CD4-positive, alpha-beta memory T cell (primary cell): ENCODE results near the gene ST6GALNAC5. TPM values are rescaled to one million over a fixed set of nuclear protein-coding genes. Genes with fewer than 3 reads are reported as not detected.

Experiments used
- CTCF ChIA-PET: fragments of 350-600 bp; sonication (Branson Sonifier 250); formaldehyde crosslinking; loops from one replicate; lab custom pipeline; 2021; ENCODE audit warnings: inconsistent platforms; ENCODE audit not compliant: partially characterized antibody; lab: Charles Lee
- POLR2A ChIA-PET: fragments of 350-600 bp; sonication (Branson Sonifier 250); formaldehyde crosslinking; loops from one replicate; lab custom pipeline; 2021; ENCODE audit not compliant: partially characterized antibody; lab: Charles Lee
- DNase-seq, 5 donors: peaks; one replicate each; pipeline versions ENCODE4 v3.0.0 to v3.0.0-alpha.2; 2020 to 2022; ENCODE audit warnings: mixed read lengths in 1 of 5
- H3K27ac ChIP-seq: one replicate; pipeline ENCODE4 v1.7.0; 2013; ENCODE audit warnings: low read depth, low read length
- H3K27me3 ChIP-seq: 2 replicates; pipeline ENCODE4 v1.7.0; 2013; ENCODE audit warnings: mild to moderate bottlenecking, low read length, moderate library complexity; ENCODE audit not compliant: insufficient read depth
- H3K36me3 ChIP-seq: 2 replicates; pipeline ENCODE4 v1.7.0; 2013; ENCODE audit warnings: mild to moderate bottlenecking, low read length, moderate library complexity; ENCODE audit not compliant: insufficient read depth
- H3K4me1 ChIP-seq: 2 replicates; pipeline ENCODE4 v1.7.0; 2013; ENCODE audit warnings: mild to moderate bottlenecking, low read length, moderate library complexity; ENCODE audit not compliant: insufficient read depth
- H3K4me3 ChIP-seq, 2 donors: one replicate each; pipeline ENCODE4 v1.7.0; 2013; ENCODE audit warnings: low read length in 2 of 2, mild to moderate bottlenecking in 1 of 2
- H3K9me3 ChIP-seq, 2 donors: one replicate each; pipeline ENCODE4 v1.7.0; 2013; ENCODE audit warnings: low read length in 2 of 2, control low read depth in 1 of 2; ENCODE audit not compliant: control insufficient read depth in 1 of 2
- H3K27ac Mint-ChIP-seq, 7 donors: one replicate each; pipeline ENCODE4 v1.8.0; 2020 to 2021; ENCODE audit warnings: mixed read lengths in 7 of 7, mild to moderate bottlenecking in 6 of 7, inconsistent platforms in 3 of 7, moderate library complexity in 3 of 7
- H3K27me3 Mint-ChIP-seq, 2 donors: one replicate each; pipeline ENCODE4 v1.8.0; 2020 to 2021; ENCODE audit warnings: mixed read lengths in 2 of 2
- H3K36me3 Mint-ChIP-seq, 2 donors: one replicate each; pipeline ENCODE4 v1.8.0; 2020 to 2021; ENCODE audit warnings: mixed read lengths in 2 of 2, inconsistent platforms in 1 of 2, mild to moderate bottlenecking in 1 of 2
- H3K4me1 Mint-ChIP-seq, 4 donors: one replicate each; pipeline ENCODE4 v1.8.0; 2020 to 2021; ENCODE audit warnings: mixed read lengths in 4 of 4, mild to moderate bottlenecking in 1 of 4
- H3K4me3 Mint-ChIP-seq, 8 donors: one replicate each; pipeline ENCODE4 v1.8.0; 2020 to 2021; ENCODE audit warnings: mixed read lengths in 8 of 8, mild to moderate bottlenecking in 7 of 8, moderate library complexity in 6 of 8, inconsistent platforms in 3 of 8
- H3K9me3 Mint-ChIP-seq, 8 donors: one replicate each; pipeline ENCODE4 v1.8.0; 2020 to 2021; ENCODE audit warnings: mixed read lengths in 8 of 8, mild to moderate bottlenecking in 5 of 8, inconsistent platforms in 3 of 8, moderate library complexity in 1 of 8
- intact Hi-C: fragments of 100-400 bp; cut with micrococcal nuclease; formaldehyde crosslinking; loops from one replicate; pipeline ENCODE4 v1.15.1; 2023
- polyA plus RNA-seq, 2 donors: library from polyadenylated mRNA; unstranded; fragments of 300-500 nt; fragmentation: Illumina TruSeq; gene quantifications; one replicate each; pipeline ENCODE4 v1.2.3, GENCODE V29; 2021
- total RNA-seq, 2 experiments: library from RNA; stranded (reverse); gene quantifications; one replicate each; pipeline ENCODE4 v1.2.3, GENCODE V29; 2021

ST6GALNAC5 gene
- total and polyA plus RNA-seq, 4 experiments from 2014 or later, result 0.10 TPM; not detected in 3

- H3K27ac ChIP-seq, result no peak overlapping the region
- no peak overlapping the region for H3K4me3 ChIP-seq
- H3K36me3 Mint-ChIP-seq, result no peaks in the 10 kb centered on the region
- no peak overlapping the region for H3K27ac Mint-ChIP-seq
- no peaks in the 10 kb centered on the region for H3K36me3 ChIP-seq
- no peaks in the 10 kb centered on the region for H3K27me3 ChIP-seq
- no peaks in the 10 kb centered on the region for H3K9me3 Mint-ChIP-seq
- no peaks in the 10 kb centered on the region for H3K9me3 ChIP-seq
- ChIA-PET CTCF (no interaction called here), POLR2A (no interaction called here)
- peaks cover 9 to 23% (median 18%) of the 10 kb centered on the region in 4 donors for H3K4me1 Mint-ChIP-seq
- H3K27me3 Mint-ChIP-seq, result peaks cover 4% of the 10 kb centered on the region in 2 donors
- intact Hi-C loops, result no loop called here
- no peak for DNase-seq
- H3K4me1 ChIP-seq, result peaks cover 8% of the 10 kb centered on the region
- H3K4me3 Mint-ChIP-seq, result no peak overlapping the region
Observed at GRCh38 chr1:77044133-77044849, 177.0 kb downstream of the ST6GALNAC5 start.

GRCh38 chr1:77047575-77047974, 180.3 kb downstream of the ST6GALNAC5 start:
- peaks cover 9 to 23% (median 18%) of the 10 kb centered on the region in 4 donors for H3K4me1 Mint-ChIP-seq

GRCh38 chr1:77047978-77048614, 180.8 kb downstream of the ST6GALNAC5 start:
- peak overlapping the region in 5 of 7 donors; percentile 2 to 60 (median 6) for H3K27ac Mint-ChIP-seq
- no peak for DNase-seq
- H3K9me3 ChIP-seq, result no peaks in the 10 kb centered on the region

More at GRCh38 chr1:77047575-77047974, 180.3 kb downstream of the ST6GALNAC5 start:
- POLR2A ChIA-PET, result no interaction called here
- Mint-ChIP-seq H3K36me3 (no peaks in the 10 kb centered on the region), H3K27me3 (no peaks in the 10 kb centered on the region), H3K9me3 (peaks cover 0 to 2% (median 0%) of the 10 kb centered on the region in 8 donors), H3K4me3 (peak overlapping the region in 5 of 8 donors; percentile 16 to 59 (median 31)), H3K27ac (peak overlapping the region in 1 of 7 donors; percentile 6)
- CTCF ChIA-PET, result no interaction called here
- intact Hi-C loops, result no loop called here
- Histone ChIP-seq H3K4me3 (no peak overlapping the region), H3K27ac (no peak overlapping the region), H3K36me3 (no peaks in the 10 kb centered on the region), H3K27me3 (no peaks in the 10 kb centered on the region), H3K9me3 (no peaks in the 10 kb centered on the region), H3K4me1 (peaks cover 8% of the 10 kb centered on the region)
- DNase-seq, result no peak

GRCh38 chr1:77048615-77049005, 181.3 kb downstream of the ST6GALNAC5 start:
- Histone ChIP-seq H3K27ac (no peak overlapping the region), H3K36me3 (no peaks in the 10 kb centered on the region), H3K27me3 (no peaks in the 10 kb centered on the region), H3K4me3 (no peak overlapping the region), H3K4me1 (peaks cover 8% of the 10 kb centered on the region), H3K9me3 (no peaks in the 10 kb centered on the region)
- Mint-ChIP-seq H3K27ac (no peak overlapping the region), H3K4me3 (peak overlapping the region in 1 of 8 donors; percentile 16), H3K4me1 (peaks cover 9 to 23% (median 18%) of the 10 kb centered on the region in 4 donors), H3K36me3 (no peaks in the 10 kb centered on the region), H3K9me3 (peaks cover 0 to 2% (median 0%) of the 10 kb centered on the region in 8 donors), H3K27me3 (no peaks in the 10 kb centered on the region)
- CTCF ChIA-PET, result no interaction called here
- intact Hi-C loops, result no loop called here
- DNase-seq, result no peak
- POLR2A ChIA-PET, result no interaction called here

More at GRCh38 chr1:77047978-77048614, 180.8 kb downstream of the ST6GALNAC5 start:
- Mint-ChIP-seq H3K27me3 (no peaks in the 10 kb centered on the region), H3K4me3 (peak overlapping the region in 6 of 8 donors; percentile 16 to 59 (median 24)), H3K36me3 (no peaks in the 10 kb centered on the region), H3K4me1 (peaks cover 9 to 23% (median 18%) of the 10 kb centered on the region in 4 donors), H3K9me3 (peaks cover 0 to 2% (median 0%) of the 10 kb centered on the region in 8 donors)
- Histone ChIP-seq H3K27me3 (no peaks in the 10 kb centered on the region), H3K4me1 (peaks cover 8% of the 10 kb centered on the region), H3K27ac (no peak overlapping the region), H3K4me3 (no peak overlapping the region), H3K36me3 (no peaks in the 10 kb centered on the region)
- CTCF ChIA-PET, result no interaction called here
- POLR2A ChIA-PET, result no interaction called here
- intact Hi-C loops, result no loop called here

GRCh38 chr1:77051425-77051824, 184.1 kb downstream of the ST6GALNAC5 start:
- Histone ChIP-seq H3K27ac (no peak overlapping the region), H3K4me3 (no peak overlapping the region), H3K9me3 (no peaks in the 10 kb centered on the region), H3K27me3 (no peaks in the 10 kb centered on the region), H3K4me1 (peaks cover 8% of the 10 kb centered on the region), H3K36me3 (no peaks in the 10 kb centered on the region)
- DNase-seq, result no peak
- H3K4me1 Mint-ChIP-seq, result peaks cover 9 to 20% (median 16%) of the 10 kb centered on the region in 4 donors
- intact Hi-C loops, result no loop called here
- no peak overlapping the region for H3K27ac Mint-ChIP-seq
- no peak overlapping the region for H3K4me3 Mint-ChIP-seq
- POLR2A ChIA-PET, result no interaction called here
- CTCF ChIA-PET, result no interaction called here
- no peaks in the 10 kb centered on the region for H3K27me3 Mint-ChIP-seq
- H3K9me3 Mint-ChIP-seq, result peaks cover 0 to 2% (median 0%) of the 10 kb centered on the region in 8 donors
- H3K36me3 Mint-ChIP-seq, result no peaks in the 10 kb centered on the region

- Mint-ChIP-seq H3K27me3 (peaks cover 0 to 1% of the 10 kb centered on the region in 2 donors), H3K4me3 (no peak overlapping the region), H3K36me3 (no peaks in the 10 kb centered on the region), H3K9me3 (peaks cover 0 to 2% (median 0%) of the 10 kb centered on the region in 8 donors), H3K4me1 (no peaks in the 10 kb centered on the region), H3K27ac (no peak overlapping the region)
- intact Hi-C loops, result no loop called here
- Histone ChIP-seq H3K27ac (no peak overlapping the region), H3K27me3 (no peaks in the 10 kb centered on the region), H3K36me3 (no peaks in the 10 kb centered on the region), H3K9me3 (no peaks in the 10 kb centered on the region), H3K4me3 (no peak overlapping the region), H3K4me1 (no peaks in the 10 kb centered on the region)
- CTCF ChIA-PET, result no interaction called here
- POLR2A ChIA-PET, result no interaction called here
- no peak for DNase-seq
Observed at GRCh38 chr1:77056525-77056924, 189.2 kb downstream of the ST6GALNAC5 start.

GRCh38 chr1:77057994-77058585, 190.8 kb downstream of the ST6GALNAC5 start:
- H3K4me1 ChIP-seq, result no peaks in the 10 kb centered on the region
- Mint-ChIP-seq H3K27me3 (peaks cover 0 to 1% of the 10 kb centered on the region in 2 donors), H3K9me3 (no peaks in the 10 kb centered on the region), H3K4me1 (no peaks in the 10 kb centered on the region), H3K4me3 (no peak overlapping the region), H3K36me3 (no peaks in the 10 kb centered on the region), H3K27ac (no peak overlapping the region)
- H3K4me3 ChIP-seq, result no peak overlapping the region
- H3K27me3 ChIP-seq, result no peaks in the 10 kb centered on the region
- no peak overlapping the region for H3K27ac ChIP-seq
- no peaks in the 10 kb centered on the region for H3K36me3 ChIP-seq
- intact Hi-C loops, result no loop called here
- ChIA-PET CTCF (no interaction called here), POLR2A (no interaction called here)
- H3K9me3 ChIP-seq, result no peaks in the 10 kb centered on the region
- DNase-seq, result no peak
